Aorta (tissue), 5 donors: ENCODE measurements around the gene GBX1. TPM values are rescaled to one million over a fixed set of nuclear protein-coding genes. Genes with fewer than 3 reads are reported as not detected.

ENCODE experiments used
- ATAC-seq: fragments of 200-7000 bp; cut with Tn5 transposase; one replicate; pipeline ENCODE4 v1.9.1; 2022; ENCODE audit warnings: moderate library complexity; ENCODE audit not compliant: low FRiP score
- DNase-seq, 2 donors: peaks; one replicate each; pipeline ENCODE4 v3.0.0-alpha.2; 2020
- H3K27ac ChIP-seq, 2 donors: one replicate each; pipeline ENCODE4 v1.5.1; 2013; ENCODE audit warnings: low read length in 2 of 2, mild to moderate bottlenecking in 2 of 2, moderate library complexity in 2 of 2, control low read depth in 1 of 2, inconsistent platforms in 1 of 2, low read depth in 1 of 2
- H3K27me3 ChIP-seq, 2 donors: one replicate each; pipeline ENCODE4 v1.6.1; 2013; ENCODE audit warnings: control low read depth in 1 of 2, low read length in 1 of 2, mild to moderate bottlenecking in 1 of 2, moderate library complexity in 1 of 2; ENCODE audit not compliant: insufficient read depth in 2 of 2, control insufficient read depth in 1 of 2
- H3K36me3 ChIP-seq, 2 donors: one replicate each; pipeline ENCODE4 v1.6.1; 2013; ENCODE audit warnings: control low read depth in 1 of 2, low read length in 1 of 2, mild to moderate bottlenecking in 1 of 2; ENCODE audit not compliant: insufficient read depth in 2 of 2, control insufficient read depth in 1 of 2
- H3K4me1 ChIP-seq, 2 donors: one replicate each; pipeline ENCODE4 v1.6.1; 2013; ENCODE audit warnings: low read length in 2 of 2, control low read depth in 1 of 2, mild to moderate bottlenecking in 1 of 2, moderate library complexity in 1 of 2; ENCODE audit not compliant: insufficient read depth in 2 of 2, control insufficient read depth in 1 of 2
- H3K4me3 ChIP-seq, 2 donors: one replicate each; pipeline ENCODE4 v1.5.1; 2013; ENCODE audit warnings: low read length in 2 of 2, control low read depth in 1 of 2, mild to moderate bottlenecking in 1 of 2
- H3K9me3 ChIP-seq: one replicate; pipeline ENCODE4 v1.6.1; 2013; ENCODE audit warnings: mild to moderate bottlenecking, low read length; ENCODE audit not compliant: control insufficient read depth
- WGBS, 2 donors: extraction: QIAGEN DNeasy Blood & Tissue Kit; methylation state at CpG; one replicate each; pipeline ENCODE4 v1.1.7; 2013; 5-methylcytosine and 5-hydroxymethylcytosine counted together
- intact Hi-C, 2 donors: fragments of 100-400 bp; cut with DNase I; formaldehyde crosslinking; loops; one replicate each; pipeline versions ENCODE4 v1.14.2 to v1.15.0; 2022
- polyA plus RNA-seq, 2 donors: library from polyadenylated mRNA; stranded (reverse); fragments of 200-250 nt; gene quantifications; one replicate each; pipeline ENCODE4 v1.2.3, GENCODE V29; 2013
- total RNA-seq, 2 donors: library from RNA; stranded (reverse); fragmentation: NEBNext Ultra II Directional; extraction: Animal tissue kit (Norgen Biotek cat#: 25700); gene quantifications; one replicate each; pipeline ENCODE4 v1.2.1, GENCODE V29; 2021
- donor health status: healthy with polysubstance abuse.
- donor health status: Bipolar disorder and iron deficiency.
- donor health status: DM: no; HTN: no; CAD: no.
- donor health status: DM: no; HTN: no; CAD: no.
- donor health status: DM: yes; HTN: yes; CAD: no.

Gene GBX1
- total and polyA plus RNA-seq, 4 donors: not detected

DNA sequence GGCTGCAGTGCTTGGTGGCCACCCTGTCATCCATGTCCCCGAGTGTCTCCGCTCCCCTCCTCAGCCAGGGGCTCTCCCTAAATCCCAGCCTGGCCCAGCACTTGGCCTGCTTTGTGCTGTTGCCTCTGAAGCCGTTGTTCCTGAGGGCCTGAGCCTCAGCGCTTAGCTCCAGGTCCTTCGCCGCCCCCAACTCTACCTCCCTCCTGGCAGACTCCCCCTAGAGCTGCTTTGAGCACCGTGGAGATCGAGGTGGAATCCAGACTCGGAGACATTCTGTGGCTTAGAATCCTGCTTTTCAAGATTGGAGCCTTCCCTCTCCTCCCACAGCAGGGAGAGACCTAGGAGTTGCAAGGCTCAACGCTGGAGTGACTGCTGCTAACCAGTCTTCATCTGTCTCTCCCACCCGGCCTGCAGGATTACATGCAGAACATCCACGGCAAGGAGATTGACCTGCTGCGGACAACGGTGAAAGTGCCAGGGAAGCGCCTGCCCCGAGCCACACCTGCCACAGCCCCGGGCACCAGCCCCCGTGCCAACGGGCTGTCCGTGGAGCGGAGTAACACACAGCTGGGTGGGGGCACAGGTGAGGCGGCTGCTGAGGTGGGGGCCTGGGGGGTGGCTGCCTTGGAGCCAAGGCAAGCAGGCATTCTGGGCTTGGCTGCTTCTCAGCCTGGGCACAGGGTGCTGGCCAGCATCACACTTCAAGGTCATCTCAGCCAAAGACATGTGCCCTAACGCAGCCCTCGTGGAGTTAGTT lies 33.3 kb downstream of the GBX1 start:
- DNase-seq (peak; percentile 24 to 57), ATAC-seq (no peak)
- WGBS, 2 donors: 92% methylated on average over 24 of the region's 24 CpGs
- Histone ChIP-seq H3K9me3 (no peaks in the 10 kb centered on the region), H3K27ac (no peak overlapping the region), H3K36me3 (peaks cover 0 to 7% of the 10 kb centered on the region in 2 donors), H3K27me3 (no peaks in the 10 kb centered on the region), H3K4me1 (no peaks in the 10 kb centered on the region), H3K4me3 (no peak overlapping the region)
- intact Hi-C loops: no loop called here

GRCh38 chr7:151133266-151133985 lies 34.1 kb downstream of the GBX1 start:
- Histone ChIP-seq H3K27me3 (no peaks in the 10 kb centered on the region), H3K4me1 (no peaks in the 10 kb centered on the region), H3K36me3 (peaks cover 0 to 7% of the 10 kb centered on the region in 2 donors), H3K4me3 (no peak overlapping the region), H3K27ac (no peak overlapping the region), H3K9me3 (no peaks in the 10 kb centered on the region)
- DNase-seq (no peak), ATAC-seq (no peak)
- intact Hi-C loops: no loop called here
- 90 to 91% methylated on average over 16 of the region's 16 CpGs for WGBS, 2 donors

DNA sequence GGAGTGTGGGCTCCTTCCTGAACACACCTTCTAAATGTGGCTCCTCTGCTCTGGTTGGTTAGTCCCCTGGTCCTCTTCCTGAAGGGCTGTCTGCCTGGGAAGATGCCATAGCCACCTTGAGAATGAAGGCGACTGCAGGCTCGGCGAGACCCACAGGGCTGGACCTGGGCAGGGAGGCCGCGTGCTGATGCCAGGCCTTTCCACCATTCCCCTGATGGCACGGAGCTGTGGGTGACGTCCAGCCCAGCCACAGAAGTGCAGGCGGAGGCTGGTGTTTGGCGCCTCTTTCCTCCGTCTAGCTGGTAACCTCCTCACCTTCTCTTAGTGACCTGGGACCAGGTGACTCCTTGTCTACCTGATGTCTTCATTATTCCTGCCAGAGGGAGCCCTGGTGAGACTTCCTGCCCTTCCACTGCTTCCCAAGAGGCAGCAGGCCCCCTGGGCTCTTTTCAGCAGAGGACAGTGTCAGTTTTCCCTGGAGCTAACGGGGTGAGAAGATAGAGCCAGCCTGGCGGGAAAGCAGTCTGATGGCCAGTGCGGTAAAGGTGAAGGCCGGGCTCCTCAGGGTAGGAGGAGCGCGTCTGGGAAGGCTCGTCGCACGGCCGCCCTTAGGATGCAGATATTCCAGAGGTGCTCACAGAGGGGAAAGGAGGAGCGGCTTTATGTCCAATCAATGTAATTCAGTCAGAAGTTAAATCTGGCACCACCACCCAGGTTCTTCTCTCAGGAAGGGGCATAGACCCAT lies 34.9 kb downstream of the GBX1 start:
- intact Hi-C loops: no loop called here
- H3K27ac ChIP-seq: no peak overlapping the region
- H3K36me3 ChIP-seq: peaks cover 0 to 7% of the 10 kb centered on the region in 2 donors
- H3K4me3 ChIP-seq: no peak overlapping the region
- no peaks in the 10 kb centered on the region for H3K9me3 ChIP-seq
- H3K4me1 ChIP-seq: no peaks in the 10 kb centered on the region
- DNase-seq (peak in 1 of 2 donors; percentile 49), ATAC-seq (no peak)
- WGBS, 2 donors: 94 to 95% methylated on average over 21 of the region's 21 CpGs
- H3K27me3 ChIP-seq: no peaks in the 10 kb centered on the region

DNA sequence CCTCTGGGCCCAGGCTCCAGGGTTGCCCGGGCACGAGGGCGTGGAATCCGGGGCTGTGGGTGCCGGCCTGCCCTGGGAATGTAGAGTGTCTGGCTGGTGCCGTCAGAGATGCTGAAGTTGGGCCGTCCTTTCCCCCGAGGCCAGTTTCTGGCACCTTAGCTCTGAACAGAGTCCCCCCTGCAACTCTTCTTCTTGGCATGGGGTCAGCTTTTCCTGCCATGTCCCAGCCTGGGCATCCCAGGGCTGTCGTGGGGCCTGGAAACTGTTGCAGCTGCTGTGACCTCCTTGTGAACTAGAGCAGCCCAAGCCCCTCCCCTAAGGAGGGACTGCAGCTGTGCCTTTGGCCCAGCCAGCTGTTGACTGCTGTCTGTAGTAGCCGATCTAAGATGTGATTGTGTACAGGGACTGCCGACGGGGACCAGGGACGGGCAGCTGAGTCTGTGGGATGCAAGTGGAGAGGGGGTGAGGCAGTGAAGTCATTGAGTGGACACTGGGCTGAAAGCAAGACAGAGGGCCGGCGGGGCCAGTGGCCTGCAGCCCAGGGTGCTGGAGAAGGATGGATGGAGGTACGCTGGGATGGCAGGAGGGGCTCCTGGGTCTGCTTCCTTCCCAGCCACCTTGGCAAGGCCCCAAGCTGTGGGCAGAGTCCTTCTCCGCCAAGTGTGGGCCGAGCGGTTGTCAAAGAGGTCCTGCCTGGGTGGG lies 35.8 kb downstream of the GBX1 start:
- no peak overlapping the region for H3K4me3 ChIP-seq
- intact Hi-C loops: no loop called here
- no peak overlapping the region for H3K27ac ChIP-seq
- H3K27me3 ChIP-seq: no peaks in the 10 kb centered on the region
- no peaks in the 10 kb centered on the region for H3K9me3 ChIP-seq
- peak; percentile 41 to 57 for DNase-seq
- H3K4me1 ChIP-seq: no peaks in the 10 kb centered on the region
- peaks cover 0 to 7% of the 10 kb centered on the region in 2 donors for H3K36me3 ChIP-seq
- no peak for ATAC-seq
- 84 to 89% methylated on average over 19 of the region's 19 CpGs for WGBS, 2 donors

GRCh38 chr7:151131224-151131591 lies 36.3 kb downstream of the GBX1 start:
- Histone ChIP-seq H3K4me3 (no peak overlapping the region), H3K36me3 (peaks cover 0 to 7% of the 10 kb centered on the region in 2 donors), H3K4me1 (no peaks in the 10 kb centered on the region), H3K9me3 (no peaks in the 10 kb centered on the region), H3K27me3 (no peaks in the 10 kb centered on the region), H3K27ac (no peak overlapping the region)
- DNase-seq (no peak), ATAC-seq (no peak)
- intact Hi-C loops: no loop called here
- 87 to 90% methylated on average over 13 of the region's 13 CpGs for WGBS, 2 donors

DNA sequence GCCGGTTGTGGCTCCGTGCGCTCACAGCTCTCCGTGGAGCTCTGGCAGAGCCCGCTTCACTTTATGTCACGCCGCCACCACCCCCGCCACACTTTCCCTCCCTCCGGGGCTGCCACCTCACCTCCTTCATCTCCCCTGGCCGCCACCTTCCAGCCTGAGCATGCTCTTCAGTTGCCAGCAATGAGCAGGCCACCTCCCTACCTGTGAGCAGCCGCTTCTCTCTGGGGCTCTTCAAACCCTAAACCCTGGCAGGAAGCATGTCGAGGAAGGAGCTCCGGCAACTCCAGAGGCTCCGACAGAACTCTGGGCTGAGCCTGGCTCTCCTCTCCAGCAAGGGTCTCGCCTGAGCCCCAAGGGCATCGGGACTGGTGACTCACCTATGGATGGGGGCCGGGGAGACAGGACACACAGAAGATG lies 36.7 kb downstream of the GBX1 start:
- Histone ChIP-seq H3K4me1 (no peaks in the 10 kb centered on the region), H3K27ac (no peak overlapping the region), H3K4me3 (no peak overlapping the region), H3K27me3 (no peaks in the 10 kb centered on the region), H3K36me3 (peaks cover 0 to 5% of the 10 kb centered on the region in 2 donors), H3K9me3 (no peaks in the 10 kb centered on the region)
- 93% methylated on average over 15 to 17 of the region's 17 CpGs for WGBS, 2 donors
- ATAC-seq (no peak), DNase-seq (peak; percentile 38 to 67)
- intact Hi-C loops: no loop called here

DNA sequence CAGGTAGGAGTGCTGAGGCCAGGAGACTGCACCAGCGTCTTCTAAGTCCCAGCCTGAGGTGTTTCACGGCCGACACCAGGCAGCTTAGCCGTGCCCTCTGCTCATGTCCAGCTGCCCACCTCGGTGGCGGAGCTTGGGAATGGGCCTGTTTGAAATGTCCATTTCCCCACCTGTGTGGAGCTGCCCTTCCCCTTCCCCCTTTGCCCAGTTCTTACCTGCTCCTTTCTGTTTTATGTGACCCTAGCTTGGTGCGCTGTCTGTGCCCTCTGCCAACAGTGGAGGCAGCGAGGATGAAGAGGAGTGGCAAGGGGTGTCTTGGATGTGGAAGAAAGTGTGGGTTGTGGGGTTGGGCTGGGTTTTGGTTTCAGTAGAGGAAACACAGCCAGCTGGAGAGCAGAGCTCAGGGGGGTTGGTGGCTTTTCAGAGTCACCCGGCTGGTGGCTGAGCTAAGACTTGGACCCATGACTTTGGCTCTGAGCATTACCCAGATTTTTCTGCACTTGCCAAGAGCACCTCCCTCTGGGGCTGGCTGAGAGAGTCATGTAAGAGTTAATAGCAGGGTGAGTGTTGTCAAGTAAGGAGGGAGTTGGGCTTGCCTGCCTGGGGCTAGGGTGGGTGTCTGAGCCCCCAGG lies 37.4 kb downstream of the GBX1 start:
- no peak for DNase-seq
- 87 to 90% methylated on average over 9 of the region's 9 CpGs for WGBS, 2 donors
- no peak for ATAC-seq
- intact Hi-C loops: no loop called here
- Histone ChIP-seq H3K4me3 (no peak overlapping the region), H3K27ac (no peak overlapping the region), H3K9me3 (no peaks in the 10 kb centered on the region), H3K36me3 (peaks cover 0 to 5% of the 10 kb centered on the region in 2 donors), H3K4me1 (no peaks in the 10 kb centered on the region), H3K27me3 (no peaks in the 10 kb centered on the region)
